Thymus (tissue), 11 donors: ENCODE measurements around the gene PSTPIP1. TPM values are rescaled to one million over a fixed set of nuclear protein-coding genes. Genes with fewer than 3 reads are reported as not detected.

Source experiments
- DNase-seq, 9 donors: peaks; one replicate each; pipeline ENCODE4 v3.0.0-alpha.2; 2013; ENCODE audit warnings: low spot score in 9 of 9, low read depth in 6 of 9, missing footprints in 1 of 9
- H3K27ac ChIP-seq, 2 donors: one replicate each; pipeline ENCODE4 v1.5.1; 2013; ENCODE audit warnings: control low read depth in 1 of 2, low read depth in 1 of 2, low read length in 1 of 2, mild to moderate bottlenecking in 1 of 2, moderate library complexity in 1 of 2
- H3K27me3 ChIP-seq, 2 donors: one replicate each; pipeline ENCODE4 v1.5.1; 2013; ENCODE audit warnings: low read length in 1 of 2; ENCODE audit not compliant: control insufficient read depth in 2 of 2, insufficient read depth in 1 of 2
- H3K36me3 ChIP-seq, 2 donors: one replicate each; pipeline ENCODE4 v1.5.1; 2013; ENCODE audit warnings: low read length in 1 of 2, mild to moderate bottlenecking in 1 of 2, moderate library complexity in 1 of 2; ENCODE audit not compliant: control insufficient read depth in 2 of 2, insufficient read depth in 2 of 2
- H3K4me1 ChIP-seq, 2 donors: one replicate each; pipeline ENCODE4 v1.5.1; 2013; ENCODE audit warnings: low read length in 2 of 2; ENCODE audit not compliant: control insufficient read depth in 2 of 2, insufficient read depth in 2 of 2
- H3K4me3 ChIP-seq, 2 donors: one replicate each; pipeline ENCODE4 v1.5.1; 2013; ENCODE audit warnings: low read length in 2 of 2, control low read depth in 1 of 2, mild to moderate bottlenecking in 1 of 2
- H3K9me3 ChIP-seq, 2 donors: one replicate each; pipeline ENCODE4 v1.5.1; 2013; ENCODE audit warnings: low read length in 1 of 2, mild to moderate bottlenecking in 1 of 2; ENCODE audit not compliant: control insufficient read depth in 2 of 2, insufficient read depth in 1 of 2
- WGBS: extraction: QIAGEN DNeasy Blood & Tissue Kit; methylation state at CpG from one replicate; pipeline ENCODE4 v1.1.7; 2013; 5-methylcytosine and 5-hydroxymethylcytosine counted together
- polyA plus RNA-seq: library from polyadenylated mRNA; stranded (reverse); fragments of 200-250 nt; gene quantifications from one replicate; pipeline ENCODE4 v1.2.3, GENCODE V29; 2013
- total RNA-seq: library from RNA; stranded (reverse); fragments of 120-200 nt; gene quantifications from one replicate; pipeline ENCODE4 v1.2.4, GENCODE V29; 2013
- donor health status: healthy.

Gene PSTPIP1
- total and polyA plus RNA-seq, 2 donors, result 16.0 to 54.8 TPM

- no peak for DNase-seq
- WGBS, result 89% methylated on average over 12 of the region's 12 CpGs
- Histone ChIP-seq H3K27ac (no peak overlapping the region), H3K36me3 (peaks cover 5 to 11% of the 10 kb centered on the region in 2 donors), H3K27me3 (no peaks in the 10 kb centered on the region), H3K9me3 (no peaks in the 10 kb centered on the region), H3K4me1 (peaks cover 15 to 63% of the 10 kb centered on the region in 2 donors), H3K4me3 (no peak overlapping the region)
Observed at GRCh38 chr15:77019521-77020331, 24.8 kb downstream of the PSTPIP1 start.

DNA sequence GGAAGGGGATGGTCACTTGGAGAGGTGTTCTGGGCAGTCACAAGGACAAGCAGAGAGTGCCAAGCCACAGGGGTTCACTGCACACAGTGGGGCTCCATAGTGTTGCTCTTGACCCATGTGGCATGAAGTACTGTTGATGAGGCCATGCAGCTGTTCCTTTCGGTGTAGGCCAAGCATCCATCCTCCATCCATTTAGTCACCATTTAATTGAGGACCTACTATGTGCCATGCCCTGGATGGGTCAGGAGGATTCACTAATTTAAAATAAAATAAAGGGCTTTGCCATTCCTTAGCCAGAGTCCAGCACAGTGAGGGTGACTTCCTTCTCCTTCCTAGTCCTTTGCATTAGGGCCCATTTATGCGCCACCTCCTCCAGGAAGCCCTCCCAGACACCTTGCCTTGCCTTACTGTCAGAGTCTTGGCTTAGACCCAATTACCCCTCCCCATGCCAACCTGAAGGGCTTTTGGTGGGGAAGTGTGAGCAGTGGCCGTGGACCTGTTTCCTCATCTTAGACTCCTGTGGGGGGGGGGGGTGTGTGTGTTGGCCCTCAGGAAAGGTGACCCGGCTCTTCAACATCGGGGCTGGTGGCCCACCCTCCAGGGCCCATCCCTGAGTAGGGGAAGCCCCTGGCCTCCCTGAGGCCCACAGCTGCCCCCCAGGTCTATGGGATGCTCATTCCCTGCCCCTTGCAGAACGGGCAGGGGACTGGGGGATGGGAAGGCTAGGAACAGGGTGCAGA is 25.6 kb downstream of the PSTPIP1 start:
- H3K4me1 ChIP-seq, result peaks cover 14 to 56% of the 10 kb centered on the region in 2 donors
- no peak overlapping the region for H3K4me3 ChIP-seq
- no peak overlapping the region for H3K27ac ChIP-seq
- H3K27me3 ChIP-seq, result no peaks in the 10 kb centered on the region
- peaks cover 5 to 11% of the 10 kb centered on the region in 2 donors for H3K36me3 ChIP-seq
- 93% methylated on average over 6 of the region's 6 CpGs for WGBS
- no peak for DNase-seq
- H3K9me3 ChIP-seq, result no peaks in the 10 kb centered on the region

GRCh38 chr15:77021088-77021481 is 26.2 kb downstream of the PSTPIP1 start:
- DNase-seq, result no peak
- H3K4me1 ChIP-seq, result peaks cover 14 to 50% of the 10 kb centered on the region in 2 donors
- H3K27me3 ChIP-seq, result no peaks in the 10 kb centered on the region
- no peak overlapping the region for H3K4me3 ChIP-seq
- no peaks in the 10 kb centered on the region for H3K9me3 ChIP-seq
- H3K27ac ChIP-seq, result no peak overlapping the region
- WGBS, result 93% methylated on average over 9 of the region's 9 CpGs
- peaks cover 5 to 11% of the 10 kb centered on the region in 2 donors for H3K36me3 ChIP-seq

DNA sequence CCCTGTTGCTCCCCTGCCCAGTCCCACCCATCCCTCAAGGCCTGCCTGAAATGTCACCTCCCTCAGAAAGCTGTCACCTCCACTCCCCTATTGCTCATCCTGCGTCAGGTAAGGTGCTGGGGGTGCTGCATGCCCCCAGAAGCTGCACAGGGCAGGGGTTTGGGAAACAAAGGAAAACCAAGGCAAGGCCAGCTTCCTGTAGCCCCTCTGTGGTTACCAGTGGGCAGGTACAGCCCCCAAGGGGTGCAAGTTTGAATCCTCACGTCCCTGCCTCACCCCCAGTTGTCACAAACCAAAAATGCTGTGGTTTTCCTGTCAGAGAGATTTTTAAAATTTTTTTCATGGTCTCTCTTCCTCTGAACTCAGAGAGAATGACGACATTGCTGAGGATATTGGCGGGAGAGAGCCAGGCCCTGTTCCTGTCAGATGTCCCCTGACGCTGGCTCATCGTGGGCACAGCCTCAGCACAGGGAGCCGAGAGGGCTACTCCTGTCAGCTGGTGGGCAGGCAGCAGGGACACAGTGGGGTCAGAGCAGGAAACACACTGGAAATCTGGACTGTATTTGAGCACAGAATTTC is 27.0 kb downstream of the PSTPIP1 start:
- peak overlapping the region; percentile 55 to 63 for H3K27ac ChIP-seq
- H3K9me3 ChIP-seq, result no peaks in the 10 kb centered on the region
- no peaks in the 10 kb centered on the region for H3K27me3 ChIP-seq
- H3K4me1 ChIP-seq, result peaks cover 14 to 45% of the 10 kb centered on the region in 2 donors
- WGBS, result 16% methylated on average over 7 of the region's 7 CpGs
- H3K4me3 ChIP-seq, result no peak overlapping the region
- peak in 1 of 9 donors; percentile 54 for DNase-seq
- peaks cover 5 to 11% of the 10 kb centered on the region in 2 donors for H3K36me3 ChIP-seq

DNA sequence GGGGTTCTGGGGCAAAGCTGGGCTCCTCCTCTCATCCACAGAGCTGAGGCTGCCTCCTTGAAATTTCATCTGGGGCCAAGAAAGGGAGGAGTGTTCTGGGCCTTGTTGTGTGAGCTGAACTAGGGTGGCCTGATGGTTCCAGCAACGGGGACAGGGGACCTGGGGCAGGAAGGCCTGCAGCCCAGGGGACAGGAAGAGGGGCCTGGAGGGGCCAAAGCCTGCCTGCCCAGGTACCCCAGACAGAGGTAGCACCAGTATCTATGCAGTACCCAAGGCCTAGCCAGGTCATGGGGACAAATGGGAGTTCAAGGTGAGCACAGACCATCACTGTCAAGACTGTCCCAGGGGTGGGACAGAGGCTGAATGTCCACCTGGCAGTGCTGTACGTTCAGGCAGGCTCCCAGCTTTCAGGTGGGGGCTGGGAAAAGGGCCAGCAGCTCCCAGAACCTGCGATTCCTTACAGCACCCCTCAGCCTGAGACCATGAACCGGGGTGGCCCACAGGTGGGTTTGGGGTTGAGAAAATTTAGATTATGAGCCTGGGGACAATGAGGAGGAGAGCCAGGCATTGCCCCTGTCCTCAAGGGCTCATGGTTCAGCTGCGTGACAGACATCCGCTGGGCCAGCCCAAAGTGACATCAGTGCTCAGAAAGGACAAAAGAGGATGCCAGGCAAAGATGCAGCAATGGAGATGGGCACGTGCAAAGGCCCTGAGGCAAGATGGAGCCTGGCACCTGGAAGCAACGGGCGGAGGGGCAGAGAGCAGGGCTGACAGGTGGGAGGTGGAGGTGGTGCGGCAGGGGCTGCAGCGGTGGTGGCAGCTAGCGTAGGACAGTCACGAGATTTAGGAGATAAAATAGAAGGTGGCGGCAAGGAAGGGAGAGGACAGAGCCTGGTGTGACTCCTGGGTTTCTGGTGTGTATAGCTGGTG is 28.0 kb downstream of the PSTPIP1 start:
- Histone ChIP-seq H3K9me3 (no peaks in the 10 kb centered on the region), H3K36me3 (peaks cover 5 to 11% of the 10 kb centered on the region in 2 donors), H3K27me3 (no peaks in the 10 kb centered on the region), H3K27ac (peak overlapping the region in 1 of 2 donors; percentile 63), H3K4me3 (no peak overlapping the region), H3K4me1 (peaks cover 14 to 42% of the 10 kb centered on the region in 2 donors)
- WGBS, result 92% methylated on average over 14 of the region's 14 CpGs
- no peak for DNase-seq

- no peaks in the 10 kb centered on the region for H3K9me3 ChIP-seq
- 86% methylated on average over 20 of the region's 20 CpGs for WGBS
- no peak overlapping the region for H3K27ac ChIP-seq
- peaks cover 14 to 37% of the 10 kb centered on the region in 2 donors for H3K4me1 ChIP-seq
- no peaks in the 10 kb centered on the region for H3K27me3 ChIP-seq
- DNase-seq, result no peak
- no peak overlapping the region for H3K4me3 ChIP-seq
- peaks cover 7 to 10% of the 10 kb centered on the region in 2 donors for H3K36me3 ChIP-seq
Observed at GRCh38 chr15:77023576-77024272, 28.8 kb downstream of the PSTPIP1 start.

DNA sequence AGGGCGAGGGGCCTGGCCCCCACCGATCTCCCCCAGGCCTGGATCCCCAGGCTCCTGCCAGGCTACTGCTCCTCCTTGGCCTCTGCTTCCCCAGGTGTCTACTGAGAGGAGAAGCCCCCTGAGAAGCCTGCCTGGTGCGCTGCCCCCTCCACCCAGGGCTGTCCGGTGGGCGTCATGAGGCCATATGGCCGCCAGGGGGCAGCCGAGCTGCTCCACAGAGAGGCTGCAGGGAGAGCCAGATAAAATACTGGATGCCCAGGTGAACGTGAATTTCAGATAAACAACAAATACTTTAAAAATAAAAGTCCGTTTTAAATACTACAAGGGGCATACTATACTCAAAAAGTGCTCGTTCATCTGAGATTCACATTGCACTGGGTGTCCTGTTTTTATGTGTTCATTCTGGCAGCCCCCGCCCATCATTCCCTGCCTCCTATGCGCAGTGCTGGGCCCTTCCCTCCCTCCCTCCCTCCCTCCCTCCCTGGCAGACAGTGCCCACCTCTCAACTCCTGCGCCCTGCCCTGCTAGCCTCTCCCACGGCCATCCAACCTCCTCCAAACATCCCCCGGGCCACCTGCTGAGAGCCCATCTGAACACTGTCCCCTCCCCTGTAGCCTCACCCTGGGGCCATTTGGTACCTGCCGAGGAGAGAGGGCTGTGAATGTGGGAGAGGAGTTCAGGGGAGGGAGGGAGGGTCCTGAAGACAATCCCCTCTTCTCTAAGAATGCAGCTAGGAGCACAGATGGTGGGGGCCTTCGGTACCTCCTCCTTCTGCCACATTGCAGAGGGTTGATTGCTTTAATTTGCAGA is 29.6 kb downstream of the PSTPIP1 start:
- no peak overlapping the region for H3K27ac ChIP-seq
- peaks cover 14 to 29% of the 10 kb centered on the region in 2 donors for H3K4me1 ChIP-seq
- H3K27me3 ChIP-seq, result no peaks in the 10 kb centered on the region
- DNase-seq, result peak in 3 of 9 donors; percentile 54 to 74 (median 65)
- 67% methylated on average over 17 of the region's 17 CpGs for WGBS
- H3K4me3 ChIP-seq, result no peak overlapping the region
- no peaks in the 10 kb centered on the region for H3K9me3 ChIP-seq
- H3K36me3 ChIP-seq, result peaks cover 7 to 9% of the 10 kb centered on the region in 2 donors
